ENCODE results near the gene RHBDD3.
"Not testable (repeated sequence)": the region's sequence is repeated elsewhere in the genome, so short reads cannot be mapped to it uniquely, and the experiment has no call there.

Gene RHBDD3

GRCh38 chr22:29251265-29251664 lies 16.5 kb downstream of the RHBDD3 start:
- Histone ChIP-seq H3K4me1 (ENCODE audit: control insufficient read depth, insufficient read depth, low read length) (no peaks in the 10 kb centered on the region), H3K9ac (ENCODE audit: low read length) (no peak overlapping the region), H3K4me3 (ENCODE audit: low read length) (no peak overlapping the region), H3K27ac (ENCODE audit: low read depth, low read length) (no peak overlapping the region), H3K27me3 (ENCODE audit: control insufficient read depth, insufficient read depth, low read length) (no peaks in the 10 kb centered on the region), H3K36me3 (ENCODE audit: control insufficient read depth, insufficient read depth, low read length) (no peaks in the 10 kb centered on the region)

GRCh38 chr22:29247891-29248290 lies 19.9 kb downstream of the RHBDD3 start:
- H3K4me3 ChIP-seq (ENCODE audit: low read length); H3K4me1 ChIP-seq (ENCODE audit: control insufficient read depth, insufficient read depth, low read length); H3K9ac ChIP-seq (ENCODE audit: low read length); H3K36me3 ChIP-seq (ENCODE audit: control insufficient read depth, insufficient read depth, low read length); H3K27ac ChIP-seq (ENCODE audit: low read depth, low read length); H3K27me3 ChIP-seq (ENCODE audit: control insufficient read depth, insufficient read depth, low read length): not testable (repeated sequence)

GRCh38 chr22:29245626-29246385 lies 22.0 kb downstream of the RHBDD3 start:
- no peaks in the 10 kb centered on the region for H3K27me3 ChIP-seq (ENCODE audit: control insufficient read depth, insufficient read depth, low read length)
- no peak overlapping the region for H3K27ac ChIP-seq (ENCODE audit: low read depth, low read length)
- H3K36me3 ChIP-seq (ENCODE audit: control insufficient read depth, insufficient read depth, low read length): no peaks in the 10 kb centered on the region

GRCh38 chr22:29244785-29245625 lies 22.8 kb downstream of the RHBDD3 start:
- Histone ChIP-seq H3K36me3 (ENCODE audit: control insufficient read depth, insufficient read depth, low read length) (no peaks in the 10 kb centered on the region), H3K9ac (ENCODE audit: low read length) (no peak overlapping the region), H3K4me1 (ENCODE audit: control insufficient read depth, insufficient read depth, low read length) (no peaks in the 10 kb centered on the region), H3K4me3 (ENCODE audit: low read length) (no peak overlapping the region), H3K27me3 (ENCODE audit: control insufficient read depth, insufficient read depth, low read length) (no peaks in the 10 kb centered on the region), H3K27ac (ENCODE audit: low read depth, low read length) (no peak overlapping the region)

More at GRCh38 chr22:29245626-29246385, 22.0 kb downstream of the RHBDD3 start:
- H3K4me3 ChIP-seq (ENCODE audit: low read length): no peak overlapping the region
- H3K9ac ChIP-seq (ENCODE audit: low read length): no peak overlapping the region
- H3K4me1 ChIP-seq (ENCODE audit: control insufficient read depth, insufficient read depth, low read length): no peaks in the 10 kb centered on the region

GRCh38 chr22:29243874-29244446 lies 23.8 kb downstream of the RHBDD3 start:
- H3K9ac ChIP-seq (ENCODE audit: low read length): no peak overlapping the region
- H3K27ac ChIP-seq (ENCODE audit: low read depth, low read length): no peak overlapping the region

GRCh38 chr22:29240481-29240880 lies 27.3 kb downstream of the RHBDD3 start:
- not testable (repeated sequence) for H3K36me3 ChIP-seq (ENCODE audit: control insufficient read depth, insufficient read depth, low read length); H3K27ac ChIP-seq (ENCODE audit: low read depth, low read length); H3K9ac ChIP-seq (ENCODE audit: low read length); H3K4me3 ChIP-seq (ENCODE audit: low read length); H3K27me3 ChIP-seq (ENCODE audit: control insufficient read depth, insufficient read depth, low read length); H3K4me1 ChIP-seq (ENCODE audit: control insufficient read depth, insufficient read depth, low read length)

More at GRCh38 chr22:29243874-29244446, 23.8 kb downstream of the RHBDD3 start:
- H3K4me3 ChIP-seq (ENCODE audit: low read length): no peak overlapping the region
- no peaks in the 10 kb centered on the region for H3K27me3 ChIP-seq (ENCODE audit: control insufficient read depth, insufficient read depth, low read length)
- H3K36me3 ChIP-seq (ENCODE audit: control insufficient read depth, insufficient read depth, low read length): no peaks in the 10 kb centered on the region
- no peaks in the 10 kb centered on the region for H3K4me1 ChIP-seq (ENCODE audit: control insufficient read depth, insufficient read depth, low read length)

- Histone ChIP-seq H3K9ac (ENCODE audit: low read length) (no peak overlapping the region), H3K27me3 (ENCODE audit: control insufficient read depth, insufficient read depth, low read length) (no peaks in the 10 kb centered on the region), H3K4me3 (ENCODE audit: low read length) (no peak overlapping the region), H3K36me3 (ENCODE audit: control insufficient read depth, insufficient read depth, low read length) (no peaks in the 10 kb centered on the region), H3K4me1 (ENCODE audit: control insufficient read depth, insufficient read depth, low read length) (no peaks in the 10 kb centered on the region), H3K27ac (ENCODE audit: low read depth, low read length) (no peak overlapping the region)
Measured at GRCh38 chr22:29233277-29233877, 34.4 kb downstream of the RHBDD3 start.

GRCh38 chr22:29231971-29232959 lies 35.5 kb downstream of the RHBDD3 start:
- H3K27ac ChIP-seq (ENCODE audit: low read depth, low read length): no peak overlapping the region
- no peak overlapping the region for H3K9ac ChIP-seq (ENCODE audit: low read length)
- no peaks in the 10 kb centered on the region for H3K27me3 ChIP-seq (ENCODE audit: control insufficient read depth, insufficient read depth, low read length)

GRCh38 chr22:29230972-29231875 lies 36.6 kb downstream of the RHBDD3 start:
- no peak overlapping the region for H3K27ac ChIP-seq (ENCODE audit: low read depth, low read length)
- no peaks in the 10 kb centered on the region for H3K27me3 ChIP-seq (ENCODE audit: control insufficient read depth, insufficient read depth, low read length)
- no peak overlapping the region for H3K9ac ChIP-seq (ENCODE audit: low read length)
- H3K4me3 ChIP-seq (ENCODE audit: low read length): no peak overlapping the region
- H3K36me3 ChIP-seq (ENCODE audit: control insufficient read depth, insufficient read depth, low read length): no peaks in the 10 kb centered on the region
- H3K4me1 ChIP-seq (ENCODE audit: control insufficient read depth, insufficient read depth, low read length): no peaks in the 10 kb centered on the region

More at GRCh38 chr22:29231971-29232959, 35.5 kb downstream of the RHBDD3 start:
- no peaks in the 10 kb centered on the region for H3K4me1 ChIP-seq (ENCODE audit: control insufficient read depth, insufficient read depth, low read length)
- no peaks in the 10 kb centered on the region for H3K36me3 ChIP-seq (ENCODE audit: control insufficient read depth, insufficient read depth, low read length)
- no peak overlapping the region for H3K4me3 ChIP-seq (ENCODE audit: low read length)

- H3K27ac ChIP-seq (ENCODE audit: low read depth, low read length): no peak overlapping the region
- H3K9ac ChIP-seq (ENCODE audit: low read length): no peak overlapping the region
- no peaks in the 10 kb centered on the region for H3K36me3 ChIP-seq (ENCODE audit: control insufficient read depth, insufficient read depth, low read length)
- H3K27me3 ChIP-seq (ENCODE audit: control insufficient read depth, insufficient read depth, low read length): no peaks in the 10 kb centered on the region
- H3K4me3 ChIP-seq (ENCODE audit: low read length): no peak overlapping the region
- peaks cover 10% of the 10 kb centered on the region for H3K4me1 ChIP-seq (ENCODE audit: control insufficient read depth, insufficient read depth, low read length)
Measured at GRCh38 chr22:29226351-29226981, 41.3 kb downstream of the RHBDD3 start.
